HPDE6-E6E7 (cell line): ENCODE data around the gene USP19.

Experiments
- DNase-seq: peaks from one replicate; pipeline ENCODE4 v3.0.0; 2011; ENCODE audit warnings: missing footprints; ENCODE audit errors: extremely low spot score

Gene USP19

DNA sequence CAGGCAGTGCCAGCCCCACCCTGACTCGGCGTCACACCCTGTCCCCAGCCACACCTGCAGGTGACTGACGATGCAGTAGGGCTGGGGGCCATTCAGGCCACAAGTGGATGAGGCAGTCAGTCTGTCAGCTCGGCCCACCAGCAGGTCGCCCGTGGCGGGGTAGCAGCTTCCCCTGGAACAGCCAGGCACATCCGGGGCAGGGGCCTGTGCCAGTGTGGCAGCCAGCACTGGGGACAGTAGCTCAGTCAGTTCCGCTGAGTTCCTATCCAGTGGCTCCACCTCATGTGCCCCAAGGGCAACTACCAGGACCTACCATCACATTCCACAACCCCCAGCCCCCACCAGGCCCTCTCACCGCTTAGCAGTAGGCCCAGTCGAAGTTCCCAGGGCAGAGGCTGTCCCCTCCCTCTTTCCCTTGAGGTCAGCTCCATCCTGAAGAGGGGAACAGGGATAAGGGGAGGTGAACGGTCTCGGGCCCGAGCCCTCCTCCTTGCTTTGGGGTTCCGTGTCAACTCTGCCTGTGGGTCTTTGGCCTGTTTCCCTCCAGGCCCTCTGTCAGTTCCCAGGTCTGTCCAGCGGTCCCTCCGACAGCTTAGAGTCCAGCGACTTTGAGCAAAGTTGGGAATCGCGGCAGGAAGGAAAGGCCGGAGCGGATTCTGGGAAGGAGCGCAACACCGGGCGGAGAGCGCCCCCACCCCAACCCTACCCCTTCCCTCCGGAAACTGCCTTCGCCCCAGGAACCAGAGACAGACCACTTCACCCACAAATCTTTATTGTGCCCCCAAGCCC is 12.0 kb upstream of the USP19 start, which contains the start of gene LAMB2:
TSS of gene LAMB2 (minus strand) at position 614 of the 789 bp plus-strand sequence. CDS start at position 431, 183 bp downstream.
- DNase-seq, result no peak

GRCh38 chr3:49132073-49132436 is 11.4 kb upstream of the USP19 start:
- no peak for DNase-seq

DNA sequence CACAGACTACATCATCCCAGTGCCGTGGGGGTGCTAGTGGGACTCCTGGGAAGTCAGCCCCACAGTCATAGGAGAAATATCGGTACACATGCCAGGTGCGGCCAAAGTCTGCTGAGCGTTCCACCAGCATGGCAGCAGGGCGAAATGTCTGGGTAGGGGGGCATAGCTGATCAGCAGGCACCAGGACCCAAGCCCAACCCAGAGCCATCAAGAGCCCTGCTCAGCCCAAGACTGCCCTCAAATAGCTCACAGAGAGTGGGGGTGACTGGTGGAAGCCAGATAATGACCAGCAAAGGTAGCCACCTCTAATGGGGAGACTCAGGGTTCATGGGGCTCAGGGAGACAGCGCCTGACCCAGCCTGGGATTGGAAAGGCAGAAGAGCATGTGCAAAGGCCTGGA is 11.0 kb upstream of the USP19 start:
- no peak for DNase-seq

GRCh38 chr3:49131040-49131439 is 10.4 kb upstream of the USP19 start:
- no peak for DNase-seq

GRCh38 chr3:49124991-49125670 is 4.5 kb upstream of the USP19 start:
- no peak for DNase-seq

DNA sequence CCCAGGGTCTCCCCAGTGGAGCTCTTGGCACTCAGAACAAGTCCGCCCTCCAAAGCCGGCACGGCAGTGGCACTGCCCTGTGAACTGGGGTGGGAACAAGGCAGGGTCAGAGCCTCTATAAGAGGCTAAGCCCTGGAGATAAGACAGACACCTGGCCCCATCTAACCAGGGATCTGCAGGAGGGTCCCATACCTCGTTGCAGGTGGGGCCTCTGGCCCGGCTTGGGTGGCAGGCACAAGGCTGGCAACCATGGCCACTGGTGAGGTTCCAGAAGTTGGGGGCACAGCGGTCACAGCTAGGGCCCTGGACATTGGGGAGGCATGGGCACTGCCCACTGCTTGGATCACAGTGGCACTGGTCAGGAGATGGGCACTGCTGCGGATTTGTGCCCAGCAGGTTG is 3.6 kb upstream of the USP19 start:
- no peak for DNase-seq

GRCh38 chr3:49123687-49124086 is 3.1 kb upstream of the USP19 start:
- DNase-seq, result no peak

GRCh38 chr3:49122886-49123545 is 2.4 kb upstream of the USP19 start:
- DNase-seq, result no peak

DNA sequence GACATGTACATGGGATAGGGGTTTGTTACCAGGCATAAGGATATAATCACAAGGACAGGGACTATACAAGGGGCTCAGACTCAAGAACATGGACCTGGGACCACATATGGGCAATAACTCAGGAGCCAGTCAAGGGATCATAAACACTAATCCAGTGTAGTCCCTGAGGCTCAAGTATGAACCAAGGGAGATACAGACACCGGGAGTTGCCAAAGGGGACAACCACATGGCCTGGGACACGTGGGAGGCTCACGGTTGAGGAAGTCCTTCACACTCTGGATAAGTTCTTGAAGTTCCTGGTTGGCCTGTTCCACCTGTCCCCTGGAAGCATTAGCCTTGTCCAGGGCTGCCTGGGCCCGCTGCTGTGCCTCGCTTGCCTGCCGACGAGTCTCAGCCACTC is 1.8 kb upstream of the USP19 start:
- DNase-seq, result no peak

GRCh38 chr3:49122022-49122421 is 1.4 kb upstream of the USP19 start:
- DNase-seq, result no peak

GRCh38 chr3:49121132-49121736 is 611 bp upstream of the USP19 start:
- no peak for DNase-seq

GRCh38 chr3:49120096-49120437 is 556 bp downstream of the USP19 start:
- DNase-seq, result no peak

- no peak for DNase-seq
Measured at GRCh38 chr3:49119439-49119838, 1.2 kb downstream of the USP19 start.

GRCh38 chr3:49119036-49119435 is 1.6 kb downstream of the USP19 start:
- DNase-seq, result no peak

- DNase-seq, result no peak
Measured at GRCh38 chr3:49112262-49112661, 8.4 kb downstream of the USP19 start.

- no peak for DNase-seq
Measured at GRCh38 chr3:49111347-49111746, 9.3 kb downstream of the USP19 start.

GRCh38 chr3:49110780-49111179 is 9.8 kb downstream of the USP19 start:
- DNase-seq, result no peak

- DNase-seq, result no peak
Measured at GRCh38 chr3:49108346-49108745, 12.3 kb downstream of the USP19 start.

- DNase-seq, result peak; percentile 78
Measured at GRCh38 chr3:49104427-49105291, 16.0 kb downstream of the USP19 start, which contains the start of gene QARS1. Gene QARS1, minus strand, starts transcription at chr3:49104757. Its CDS starts 24 bp downstream, at chr3:49104733.

- DNase-seq, result no peak
Measured at GRCh38 chr3:49104052-49104426, 16.6 kb downstream of the USP19 start.

GRCh38 chr3:49100046-49100615 is 20.5 kb downstream of the USP19 start:
- no peak for DNase-seq
